Measurements from ENCODE around the gene SETDB2. TPM values are rescaled to one million over a fixed set of nuclear protein-coding genes. Genes with fewer than 3 reads are reported as not detected.
A peak's percentile ranks its signal among the peaks of the same experiment; 100 is the strongest.

Gene SETDB2
- total RNA-seq, 1 experiment from 2014 or later, result 5.9 TPM

- DNase-seq (ENCODE audit: low read depth), result no peak
Observed at GRCh38 chr13:49429121-49429520, 15.0 kb upstream of the SETDB2 start.

DNA sequence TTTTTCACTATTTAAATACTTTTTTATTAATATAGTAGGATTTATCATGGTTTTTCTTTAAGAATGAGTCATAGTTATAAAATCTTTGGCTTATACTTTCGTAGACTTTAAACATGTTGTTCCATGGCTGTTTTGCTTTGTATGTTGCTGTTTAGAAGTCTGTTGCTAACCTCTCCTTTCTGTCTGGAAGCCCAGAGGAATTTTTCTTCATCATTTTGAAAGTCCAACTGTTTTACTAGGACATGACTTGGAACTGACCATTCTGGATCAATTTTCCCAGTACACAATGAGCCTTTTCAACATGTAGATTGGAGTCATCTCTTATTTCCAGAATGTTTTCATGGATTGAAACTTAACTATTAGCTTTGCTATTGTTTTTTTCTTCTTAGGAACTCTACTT is 8.1 kb upstream of the SETDB2 start:
- DNase-seq (ENCODE audit: low read depth), result peak; percentile 34

- DNase-seq (ENCODE audit: low read depth), result peak; percentile 65
Observed at GRCh38 chr13:49436890-49437289, 7.2 kb upstream of the SETDB2 start.

DNA sequence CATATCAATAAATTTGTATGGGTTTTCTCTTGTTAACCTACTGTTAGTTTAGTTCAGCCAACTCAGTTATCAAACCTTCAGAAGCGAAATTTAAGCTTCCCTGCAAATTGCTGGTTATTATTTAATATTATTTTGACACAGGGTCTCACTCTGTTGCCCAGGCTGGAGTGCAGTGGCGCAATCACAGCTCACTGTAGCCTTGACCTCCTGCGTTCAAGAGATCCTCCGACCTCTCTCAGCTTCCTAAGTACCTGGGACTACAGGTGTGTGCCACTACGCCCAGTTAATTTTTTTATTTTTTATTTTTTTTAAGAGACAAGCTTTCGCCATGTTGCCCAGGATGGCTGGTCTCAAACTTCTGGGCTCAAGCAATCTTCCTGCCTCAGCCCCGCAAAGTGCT is 6.4 kb upstream of the SETDB2 start:
- no peak for DNase-seq (ENCODE audit: low read depth)

DNA sequence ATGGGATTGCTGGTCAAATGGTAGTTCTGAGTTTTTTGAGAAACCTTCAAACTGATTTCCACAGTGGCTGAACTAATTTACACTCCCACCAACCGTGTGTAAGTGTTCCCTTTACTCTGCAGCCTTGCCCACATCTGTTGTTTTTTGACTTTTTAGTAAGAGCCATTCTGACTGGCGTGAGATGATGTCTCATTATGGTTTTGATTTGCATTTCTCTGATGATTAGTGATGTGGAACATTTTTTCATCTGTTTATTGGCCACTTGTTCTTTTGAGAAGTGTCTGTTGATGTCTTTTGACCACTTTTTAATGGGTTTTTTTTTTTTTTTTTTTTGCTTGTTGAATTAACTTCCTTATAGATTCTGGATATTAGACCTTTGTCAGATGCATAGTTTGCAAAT is 4.5 kb upstream of the SETDB2 start:
- DNase-seq (ENCODE audit: low read depth), result no peak

DNA sequence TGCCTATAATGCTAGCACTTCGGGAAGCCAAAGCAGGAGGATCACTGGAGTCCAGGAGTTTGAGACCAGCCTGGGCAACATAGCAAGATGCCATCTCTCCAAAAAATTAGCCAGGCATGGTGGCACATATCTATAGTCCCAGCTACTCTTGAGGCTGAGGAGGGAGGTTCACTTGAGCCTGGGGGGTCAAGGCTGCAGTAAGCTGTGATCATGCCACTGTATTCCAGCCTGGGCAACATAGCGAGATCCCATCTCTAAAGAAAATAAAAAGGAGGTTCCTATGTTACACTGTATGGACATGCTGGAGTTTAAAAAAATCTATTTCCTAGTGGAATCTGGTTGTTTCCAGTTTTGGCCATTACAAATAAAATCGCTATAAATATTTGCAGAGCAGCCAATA is 2.8 kb upstream of the SETDB2 start:
- DNase-seq (ENCODE audit: low read depth), result no peak

DNA sequence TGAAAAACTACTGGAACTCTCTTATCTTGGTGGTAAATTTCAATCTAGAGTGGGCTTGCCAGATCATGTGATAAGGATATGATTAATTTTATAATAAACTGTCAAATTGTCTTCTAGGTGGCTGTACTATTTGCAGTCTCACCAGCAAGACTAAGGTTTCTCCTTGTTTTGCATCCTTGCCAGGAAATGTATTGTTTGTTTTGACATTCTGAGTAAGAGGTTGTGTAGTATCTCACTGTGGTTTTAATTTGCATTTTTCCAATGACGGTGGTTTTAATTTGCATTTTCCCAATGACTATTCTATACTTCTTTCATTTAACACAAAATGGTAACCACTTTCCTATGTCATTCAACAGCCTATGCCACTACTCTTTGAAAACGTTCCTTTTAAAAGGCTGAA is 2.2 kb upstream of the SETDB2 start:
- DNase-seq (ENCODE audit: low read depth), result no peak

DNA sequence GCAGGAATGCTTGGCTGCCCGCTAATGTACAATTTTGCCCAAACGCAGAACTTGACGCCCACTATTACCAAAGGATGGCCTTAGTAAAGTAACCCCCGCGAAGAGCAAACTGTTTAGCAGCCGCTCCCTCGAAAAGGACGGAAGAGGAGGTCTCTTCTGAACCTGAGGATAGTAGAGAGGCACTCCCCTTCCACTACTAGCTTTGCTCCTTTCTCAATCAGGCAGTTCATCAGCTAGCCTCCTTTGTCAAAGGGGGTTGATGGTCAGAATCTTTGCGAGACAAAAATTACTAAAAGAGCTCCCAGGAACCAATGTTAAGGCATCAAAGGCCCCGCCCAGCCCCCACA is 744 bp upstream of the SETDB2 start:
- DNase-seq (ENCODE audit: low read depth), result peak; percentile 41

GRCh38 chr13:49444524-49445395 is 686 bp downstream of the SETDB2 start:
- DNase-seq (ENCODE audit: low read depth), result peak; percentile 52

DNA sequence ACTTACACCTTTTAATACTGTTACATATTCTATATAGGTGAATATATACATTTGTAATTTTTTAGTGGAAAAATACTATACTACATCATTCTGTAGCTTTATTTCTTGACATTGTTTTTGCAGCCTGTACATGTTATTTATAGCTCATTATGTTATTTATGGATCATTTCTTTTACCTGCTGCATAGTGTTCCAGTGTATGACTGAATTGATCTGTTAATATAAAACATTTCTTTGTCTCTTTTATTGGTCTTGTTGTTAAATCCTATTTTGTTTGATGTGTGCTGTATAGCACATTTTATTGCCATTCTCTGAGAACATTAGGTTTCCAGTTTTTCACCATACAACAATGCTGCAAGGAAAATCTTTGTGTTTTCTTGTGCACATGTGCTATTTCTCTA is 2.4 kb downstream of the SETDB2 start:
- no peak for DNase-seq (ENCODE audit: low read depth)

DNA sequence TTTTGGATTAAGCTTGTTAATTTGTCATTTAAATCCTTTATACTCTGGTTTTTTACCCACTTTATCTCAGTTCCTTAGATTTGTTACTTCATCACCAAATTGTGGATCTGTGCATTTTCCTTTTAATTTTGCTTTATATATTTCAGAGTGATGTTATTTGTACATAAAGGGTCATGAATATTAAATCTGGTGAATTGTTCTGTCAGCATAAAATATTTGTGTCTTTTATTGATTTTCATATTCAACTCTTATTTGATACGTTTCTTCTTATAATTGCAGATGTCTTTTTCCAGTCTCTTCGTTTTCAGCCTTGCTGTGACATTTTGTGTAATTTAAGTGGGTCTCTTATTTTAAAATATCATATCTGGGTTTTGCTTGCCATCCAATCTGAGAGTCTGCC is 4.7 kb downstream of the SETDB2 start:
- DNase-seq (ENCODE audit: low read depth), result no peak

DNA sequence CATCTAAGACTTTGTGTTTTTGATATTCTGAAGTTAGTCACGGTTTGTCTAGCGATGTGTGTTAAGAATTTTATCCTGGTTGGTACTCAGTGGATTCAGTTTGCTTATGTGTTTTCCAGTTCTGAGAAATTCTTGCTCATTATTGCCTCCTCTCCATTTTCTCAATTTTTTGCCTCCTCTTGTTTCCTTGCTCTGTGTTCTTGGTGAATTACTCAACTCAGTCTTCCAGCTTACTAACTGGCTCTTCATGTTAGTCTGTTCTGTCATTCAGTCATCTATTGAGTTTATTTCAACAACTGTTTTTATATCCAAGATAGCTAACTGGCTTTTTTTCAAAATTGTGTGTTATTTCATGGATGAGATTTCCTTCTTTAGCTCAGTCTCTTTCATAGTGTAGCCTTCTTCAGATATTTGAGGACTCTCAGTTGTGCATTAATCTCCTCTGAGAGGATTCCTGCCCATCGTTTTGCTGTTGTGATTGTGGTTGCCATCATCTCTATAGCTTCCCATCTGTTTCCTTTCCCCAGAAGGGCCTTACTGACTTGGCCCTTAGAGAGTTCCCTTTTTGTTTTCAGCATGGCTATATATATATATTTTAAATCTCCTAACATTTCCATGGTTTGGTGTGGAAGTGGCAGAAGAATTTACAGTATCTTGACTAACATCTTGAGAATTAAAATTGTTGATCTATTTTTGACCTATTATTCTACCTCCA is 6.2 kb downstream of the SETDB2 start:
- DNase-seq (ENCODE audit: low read depth), result no peak

GRCh38 chr13:49452725-49453457 is 8.8 kb downstream of the SETDB2 start:
- no peak for DNase-seq (ENCODE audit: low read depth)

DNA sequence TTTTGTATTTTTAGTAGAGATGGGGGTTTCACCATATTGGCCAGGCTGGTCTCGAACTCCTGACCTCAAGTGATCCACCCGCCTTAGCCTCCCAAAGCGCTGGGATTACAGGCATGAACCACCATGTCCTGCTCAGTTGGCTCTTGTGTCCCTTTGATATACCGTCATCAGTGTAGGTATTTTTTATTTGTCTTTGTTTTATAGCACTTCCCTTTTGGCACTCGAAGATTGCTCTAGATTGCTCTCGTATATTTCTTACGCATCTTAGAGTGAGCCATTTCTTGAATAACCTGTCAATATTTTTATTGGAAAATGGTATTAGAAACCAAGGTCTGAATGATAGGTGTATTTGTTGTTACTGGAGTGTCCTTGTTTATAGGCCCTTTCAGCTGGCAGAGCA is 9.4 kb downstream of the SETDB2 start:
- DNase-seq (ENCODE audit: low read depth), result no peak

DNA sequence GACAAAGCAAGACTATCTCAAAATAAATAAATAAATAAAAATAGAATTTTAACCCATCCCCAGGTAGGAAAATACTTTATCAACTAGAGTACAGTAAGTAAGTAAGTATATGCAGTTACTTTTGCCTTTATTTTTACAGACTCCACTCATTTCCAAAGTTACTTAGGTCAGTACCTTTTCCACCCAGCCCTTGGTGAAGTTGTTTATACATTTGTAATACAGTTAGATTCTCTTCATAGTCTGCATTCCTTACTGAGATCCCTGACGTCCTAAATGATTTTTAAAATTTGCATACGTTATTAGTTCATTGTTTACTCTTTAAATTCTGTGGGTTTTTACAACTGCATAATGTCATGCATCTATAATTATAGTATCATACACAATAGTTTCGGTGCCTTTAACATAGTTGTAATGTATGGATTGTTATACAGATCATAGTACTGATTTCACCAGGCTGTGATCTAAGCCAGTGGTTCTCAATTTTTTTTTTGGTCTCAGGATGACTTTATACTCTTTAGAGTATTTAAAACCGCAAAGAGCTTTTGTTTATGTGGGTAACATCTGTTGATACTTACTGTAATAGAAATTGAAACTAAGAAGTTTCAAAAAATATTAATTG is 10.4 kb downstream of the SETDB2 start:
- DNase-seq (ENCODE audit: low read depth), result peak; percentile 12

- no peak for DNase-seq (ENCODE audit: low read depth)
Observed at GRCh38 chr13:49455007-49455398, 10.9 kb downstream of the SETDB2 start.

GRCh38 chr13:49456156-49456555 is 12.1 kb downstream of the SETDB2 start:
- DNase-seq (ENCODE audit: low read depth), result no peak

DNA sequence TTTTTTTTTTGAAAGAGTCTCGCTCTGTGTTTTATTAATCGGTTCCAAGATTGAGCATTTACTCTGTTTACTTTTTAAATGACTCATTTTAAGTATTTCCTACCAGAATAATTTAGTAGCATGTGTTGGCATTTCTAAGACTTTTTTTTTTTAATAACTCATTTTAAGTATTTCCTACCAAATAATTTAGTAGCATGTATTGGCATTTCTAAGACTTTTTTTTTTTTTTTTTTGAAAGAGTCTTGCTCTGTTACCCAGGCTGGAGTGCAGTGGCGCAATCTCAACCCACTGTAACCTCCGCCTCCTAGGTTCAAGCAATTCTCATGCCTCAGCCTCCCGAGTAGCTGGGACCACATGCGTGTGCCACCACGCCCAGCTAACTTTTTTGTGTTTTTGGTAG is 13.1 kb downstream of the SETDB2 start:
- no peak for DNase-seq (ENCODE audit: low read depth)

DNA sequence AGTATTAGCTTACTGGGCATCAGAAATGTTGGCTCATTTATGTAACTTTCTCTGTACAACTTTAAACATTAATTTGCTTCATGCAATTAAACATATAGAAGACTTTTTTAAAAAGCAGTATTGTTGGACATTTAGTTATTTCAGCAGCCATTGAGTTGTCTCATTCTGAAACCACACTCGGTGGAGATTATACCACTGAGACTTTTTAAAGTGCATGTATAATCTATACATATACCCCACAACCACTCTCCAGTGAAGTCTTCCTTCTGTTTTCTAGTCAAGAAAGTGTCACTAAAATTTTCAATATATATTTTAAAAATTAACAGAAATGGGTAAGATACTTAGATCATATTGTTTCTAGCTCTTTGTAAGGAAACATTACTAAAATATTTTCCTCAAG is 15.5 kb downstream of the SETDB2 start:
- DNase-seq (ENCODE audit: low read depth), result no peak

- no peak for DNase-seq (ENCODE audit: low read depth)
Observed at GRCh38 chr13:49464085-49464484, 20.0 kb downstream of the SETDB2 start.

- DNase-seq (ENCODE audit: low read depth), result no peak
Observed at GRCh38 chr13:49464621-49465325, 20.7 kb downstream of the SETDB2 start.
